GM21528 (cell line): ENCODE results near the gene ABCA2.
"Not testable (repeated sequence)": the region's sequence is repeated elsewhere in the genome, so short reads cannot be mapped to it uniquely, and the experiment has no call there.

Source experiments
- ATAC-seq: cut with Tn5 transposase; IDR thresholded peaks from one replicate; pipeline ENCODE4 v1.9.1; 2021; ENCODE audit warnings: mild to moderate bottlenecking, moderate library complexity; ENCODE audit not compliant: unreplicated experiment, low FRiP score

The ABCA2 gene

DNA sequence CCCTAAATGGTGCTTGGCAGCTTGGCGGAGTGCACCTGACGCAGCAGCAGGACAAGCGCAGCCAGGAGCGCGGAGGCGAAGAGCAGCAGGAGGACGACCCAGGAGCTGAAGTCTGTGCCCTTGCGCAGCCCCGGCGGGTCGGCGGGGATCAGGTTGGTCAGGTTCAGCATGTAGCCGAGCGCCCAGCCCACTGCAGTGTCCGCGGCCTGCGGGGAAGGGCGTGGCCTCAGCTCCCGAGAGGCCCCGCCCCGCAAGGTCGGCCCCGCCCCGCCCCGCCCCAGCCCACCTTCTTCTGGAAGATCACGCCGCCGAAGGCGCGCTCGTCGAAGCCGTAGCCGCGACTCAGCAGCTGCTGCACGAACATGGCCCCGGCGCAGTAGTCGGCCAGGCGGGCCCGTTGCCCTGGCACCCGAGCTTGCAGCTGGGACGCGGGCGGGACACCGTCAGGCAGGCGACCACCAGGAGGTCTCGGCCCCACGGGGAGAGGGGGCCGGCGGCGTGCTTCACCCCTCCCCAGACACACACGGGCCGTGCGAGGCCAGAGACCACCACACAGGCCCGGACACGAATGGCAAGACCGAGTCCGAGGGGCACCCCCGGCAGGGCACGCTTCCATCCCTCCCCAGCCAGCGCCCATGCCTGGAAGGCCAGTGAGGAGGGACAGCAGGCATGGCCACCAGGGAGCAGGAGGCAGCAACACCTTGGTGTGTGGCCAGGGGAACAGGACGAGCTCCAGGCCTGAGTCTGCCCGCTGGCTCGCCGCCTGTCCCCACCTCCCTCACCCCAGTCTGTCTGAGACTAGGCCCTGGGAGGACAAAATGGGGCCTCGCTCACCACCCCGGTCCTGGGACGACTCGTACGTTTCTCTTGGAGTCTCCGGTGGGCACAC lies 20.9 kb upstream of the ABCA2 start:
- ATAC-seq: no peak

DNA sequence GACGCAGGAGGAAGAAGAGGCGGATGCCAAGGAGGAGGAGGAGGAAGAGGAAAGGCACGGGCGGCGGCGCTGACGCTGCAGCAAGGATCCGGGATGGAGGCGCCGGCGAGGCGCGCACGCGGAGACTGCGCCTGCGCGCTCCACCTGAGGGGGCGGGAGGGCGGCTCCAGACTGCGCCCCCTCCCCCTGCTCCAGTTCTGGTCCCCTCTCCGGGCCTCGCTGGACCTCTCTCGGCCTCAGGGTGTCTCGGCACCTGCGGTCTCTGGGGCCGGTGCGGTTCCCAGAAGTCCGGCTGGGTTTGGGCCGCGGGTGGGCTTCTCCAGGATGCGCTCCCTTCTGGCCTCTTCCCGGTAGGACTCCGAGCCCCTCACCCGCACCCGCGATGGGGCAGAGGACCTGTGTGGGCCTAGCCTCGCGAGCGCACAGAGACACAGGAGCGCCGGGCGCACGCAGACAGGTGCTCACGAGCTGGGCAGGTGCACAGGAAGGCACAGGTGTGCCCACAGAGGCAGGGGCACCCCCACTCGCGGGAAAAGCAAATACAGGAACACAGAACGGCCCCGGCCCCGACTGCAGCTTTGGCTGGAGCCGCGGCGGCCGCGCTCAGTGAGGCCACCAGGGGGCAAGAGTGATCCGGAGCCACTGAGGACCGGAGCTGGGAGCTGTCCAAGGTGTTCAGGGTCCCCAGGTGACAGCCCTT lies 18.2 kb upstream of the ABCA2 start, which contains the start of gene NPDC1:
Gene NPDC1 (minus strand): TSS at position 90 of the 700 bp plus-strand sequence. CDS start 188 bp downstream, outside the sequence.
- no peak for ATAC-seq

DNA sequence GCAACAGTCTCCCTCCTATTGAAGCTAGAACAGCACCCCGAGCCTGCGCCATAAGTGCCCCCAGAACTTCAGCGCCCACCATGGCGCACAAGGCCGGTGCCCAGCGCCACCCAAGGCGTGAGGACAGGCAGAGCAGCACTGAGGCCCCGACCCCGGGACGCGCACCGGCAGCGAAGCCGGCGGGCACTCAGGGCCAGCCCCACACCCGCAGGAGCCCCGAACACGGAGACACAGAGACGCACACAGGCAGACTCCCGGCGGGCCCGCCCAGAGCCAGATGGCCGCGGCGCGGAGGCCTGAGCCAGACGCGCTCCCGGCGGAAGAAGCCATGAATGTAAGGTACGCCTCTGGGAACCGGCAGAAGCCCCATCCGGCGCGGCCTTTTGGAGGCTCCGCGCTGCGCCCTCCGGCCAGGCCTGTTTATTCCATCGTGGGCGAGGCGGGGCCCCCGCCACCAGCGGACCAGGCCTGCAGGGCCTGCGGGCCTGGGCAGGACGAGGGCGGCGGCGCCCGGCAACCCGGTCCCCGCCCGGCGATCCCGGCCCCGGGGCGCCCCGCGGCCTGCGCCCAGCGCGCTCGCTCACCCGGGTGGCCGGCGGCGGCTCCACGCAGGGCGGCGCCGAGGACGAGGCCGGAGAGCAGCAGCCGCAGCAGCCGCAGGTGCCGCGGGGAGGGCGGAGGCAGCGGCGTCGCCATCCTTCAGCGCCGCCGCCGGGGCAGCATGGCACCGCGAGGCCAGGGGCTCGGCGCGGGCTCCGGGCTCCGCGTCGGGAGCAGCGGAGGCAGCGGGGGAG lies 17.5 kb upstream of the ABCA2 start:
- no peak for ATAC-seq

DNA sequence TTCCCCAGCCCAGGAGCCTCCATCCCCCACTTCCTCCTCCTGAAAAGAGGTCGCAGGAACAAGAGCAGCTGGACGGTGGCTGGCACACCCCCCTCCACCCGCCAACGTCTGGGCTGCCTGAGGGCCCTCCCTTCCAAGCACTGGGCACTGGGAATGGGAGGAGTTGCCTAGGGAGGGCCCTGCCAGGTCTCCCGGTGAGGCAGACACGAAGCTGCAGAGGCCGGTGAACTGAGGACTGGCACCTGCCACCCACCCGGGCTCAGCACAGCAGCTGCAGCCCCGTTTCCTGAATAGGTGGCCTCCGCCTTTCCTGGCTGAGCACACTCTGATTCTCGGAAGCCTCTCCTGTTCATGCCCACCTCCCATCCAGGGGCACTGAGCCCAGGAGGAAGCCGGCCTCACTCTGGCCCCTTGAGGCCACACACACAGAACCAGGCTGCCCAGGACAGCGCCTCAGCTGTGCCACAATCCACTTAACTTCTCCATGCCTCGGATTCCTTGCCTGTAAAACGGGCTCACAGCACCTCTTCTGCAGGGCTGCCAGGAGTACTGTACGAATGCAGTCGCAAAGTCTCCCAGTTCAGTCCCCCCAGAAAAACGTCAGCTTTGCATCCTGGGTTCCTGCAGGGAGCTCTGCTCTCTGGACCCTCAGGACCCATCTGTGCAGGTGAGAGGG lies 16.6 kb upstream of the ABCA2 start:
- no peak for ATAC-seq

DNA sequence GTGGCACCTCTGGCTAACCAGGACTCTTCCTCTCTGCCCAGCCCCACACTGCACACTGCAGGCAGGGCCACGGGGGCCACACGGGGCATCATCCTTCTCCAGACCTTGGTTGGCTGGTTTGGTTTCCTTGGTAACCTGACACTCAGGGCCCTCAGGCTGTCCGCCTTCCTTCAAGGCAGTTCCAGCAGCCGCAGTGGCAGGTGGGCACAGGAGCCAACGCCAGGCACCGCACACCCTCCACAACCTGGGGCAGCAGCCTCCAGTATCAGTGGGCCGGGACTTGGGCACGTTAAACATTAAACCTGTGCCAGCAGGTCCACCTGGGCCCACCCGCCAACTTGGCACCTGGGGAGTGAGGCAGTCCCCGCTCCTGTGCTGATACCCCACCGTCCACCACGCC lies 16.0 kb upstream of the ABCA2 start:
- no peak for ATAC-seq

DNA sequence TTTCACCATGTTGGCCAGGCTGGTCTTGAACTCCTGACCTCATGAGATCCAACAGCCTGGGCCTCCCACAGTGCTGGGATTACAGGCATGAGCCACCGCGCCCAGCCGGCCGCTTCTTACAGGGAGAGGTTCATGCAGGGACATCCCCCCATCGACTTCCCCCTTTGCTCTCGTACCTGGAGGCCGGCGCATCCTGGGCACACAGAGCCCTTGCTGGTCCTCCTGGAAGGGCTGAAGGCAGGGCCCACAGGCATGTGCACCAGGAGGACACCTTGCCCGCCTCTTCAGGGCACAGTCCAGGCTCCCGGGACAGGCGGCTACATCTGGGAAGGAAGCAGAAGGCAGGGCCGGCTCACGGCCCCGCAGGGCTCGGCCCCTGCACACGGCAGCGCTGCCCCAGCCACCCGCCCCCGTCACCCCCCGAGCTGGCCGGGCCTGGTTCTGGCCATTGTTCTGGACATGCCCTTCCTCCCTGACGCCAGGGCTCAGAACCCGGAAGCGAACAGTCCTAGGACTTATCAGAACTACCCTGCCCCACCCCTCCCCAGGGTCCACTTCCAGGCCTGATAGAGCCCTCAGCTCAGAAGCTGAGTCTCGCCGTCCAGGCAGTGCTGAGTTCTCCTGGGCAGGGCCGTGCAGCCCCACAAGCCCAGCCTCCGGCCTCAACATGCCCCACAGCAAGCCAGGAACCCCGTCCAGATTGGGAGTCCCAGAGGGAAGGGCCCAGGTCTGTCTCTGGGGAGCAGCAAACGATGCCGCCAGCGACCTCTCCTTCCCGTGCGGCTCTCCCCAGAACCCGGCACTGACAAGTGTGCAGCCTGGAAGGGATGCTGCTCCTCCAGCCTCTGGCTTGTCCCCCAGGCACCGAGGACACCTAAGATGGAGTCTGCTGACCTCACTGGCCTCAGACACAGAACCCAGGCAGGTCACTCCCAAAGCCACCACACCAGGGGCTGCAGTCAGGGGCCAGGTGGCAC lies 15.0 kb upstream of the ABCA2 start:
- no peak for ATAC-seq

DNA sequence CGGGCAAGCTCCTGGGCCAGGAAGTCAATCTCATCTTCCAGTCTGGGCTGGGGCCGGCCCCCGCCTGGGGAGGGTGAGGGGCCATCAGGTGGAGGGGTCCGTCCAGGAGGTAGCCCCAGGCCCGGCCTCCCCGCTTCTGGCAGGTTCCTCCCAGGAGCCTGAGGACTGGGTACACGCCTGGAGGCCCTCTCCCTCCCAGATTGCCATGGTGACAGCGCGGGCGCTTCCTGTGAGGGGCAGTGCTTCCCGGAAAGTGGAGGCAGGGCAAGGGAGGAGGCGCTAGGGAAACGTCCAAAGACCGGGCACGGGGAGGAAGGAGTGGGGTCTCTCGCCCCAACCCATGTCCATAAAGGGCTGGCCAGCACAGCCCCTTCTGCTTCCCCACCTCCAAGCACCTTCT lies 13.1 kb upstream of the ABCA2 start:
- ATAC-seq: no peak

DNA sequence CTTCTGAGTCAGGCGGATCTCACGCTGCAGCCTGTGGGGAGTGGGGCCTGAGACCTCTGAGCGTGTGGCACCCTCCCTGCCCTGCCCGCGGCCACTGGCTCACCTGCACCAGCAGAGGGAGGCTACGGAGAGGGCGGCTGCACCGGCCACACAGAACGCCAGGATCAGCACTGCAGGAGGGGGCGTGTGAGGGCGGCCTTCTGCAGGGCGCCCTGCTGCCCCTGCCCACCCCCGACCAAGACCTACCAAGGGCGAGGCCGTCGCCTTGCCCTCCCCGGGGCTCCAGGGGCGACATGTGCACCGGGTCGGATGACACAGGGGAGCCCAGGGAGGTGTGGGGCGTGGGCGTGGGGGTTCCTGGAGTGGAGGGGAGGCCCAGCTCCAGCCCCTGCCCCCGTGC lies 12.5 kb upstream of the ABCA2 start:
- no peak for ATAC-seq

DNA sequence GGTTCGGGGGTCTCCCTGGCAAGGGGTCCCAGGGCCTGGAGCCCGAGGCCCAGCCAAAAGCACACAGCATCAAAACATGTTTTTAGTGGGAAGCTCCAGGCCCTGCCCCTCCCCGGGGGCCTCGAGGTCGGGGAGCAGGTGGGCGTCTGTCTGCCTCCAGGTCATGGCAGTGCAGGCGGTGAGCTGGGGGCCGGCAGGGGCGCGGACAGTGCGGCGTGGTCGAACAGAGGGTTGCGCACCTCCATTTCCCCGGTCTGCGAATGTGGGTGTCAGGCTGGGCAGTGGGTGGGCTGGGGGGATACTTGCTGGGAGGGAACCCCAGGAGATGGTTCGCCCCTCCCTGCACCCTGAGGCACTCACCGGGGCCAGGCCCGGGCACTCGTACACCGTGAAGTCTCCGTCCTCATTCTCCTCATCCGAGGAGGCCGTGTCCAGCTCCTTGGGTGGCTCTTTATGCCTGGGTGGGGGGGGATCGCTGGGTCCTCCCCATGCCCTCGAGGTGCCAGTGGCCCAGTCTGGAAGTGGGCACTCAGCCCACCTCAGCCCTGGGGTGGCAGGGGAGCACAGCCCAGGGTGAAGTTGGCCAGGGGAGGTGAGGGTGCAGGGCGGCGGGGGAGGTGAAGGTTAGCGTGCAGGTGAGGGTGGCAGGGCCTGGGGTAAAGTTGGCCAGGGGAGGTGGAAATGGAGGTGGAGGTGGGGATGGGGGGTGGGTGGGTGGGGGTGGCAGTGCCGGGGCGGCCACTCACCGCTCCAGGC lies 11.8 kb upstream of the ABCA2 start:
- no peak for ATAC-seq

DNA sequence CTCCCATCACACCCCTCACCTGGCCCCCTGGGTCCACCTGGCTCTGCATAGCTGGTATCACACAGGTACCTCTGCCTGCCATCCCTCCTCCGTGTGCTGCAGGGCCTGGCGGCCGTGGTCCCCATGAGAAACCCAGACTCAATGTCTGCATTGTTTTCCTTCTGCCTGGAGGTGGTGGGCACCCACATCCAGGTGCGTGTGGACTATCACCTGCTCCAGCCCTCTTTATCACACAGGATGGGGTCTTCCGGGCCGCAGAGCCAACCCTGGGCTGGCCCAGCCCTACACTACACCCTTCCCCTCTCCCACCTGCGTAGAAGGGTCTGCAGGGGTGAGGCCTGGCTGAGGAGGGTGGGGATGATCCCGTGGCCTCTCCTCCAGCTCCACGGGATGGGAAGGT lies 10.9 kb upstream of the ABCA2 start:
- no peak for ATAC-seq

DNA sequence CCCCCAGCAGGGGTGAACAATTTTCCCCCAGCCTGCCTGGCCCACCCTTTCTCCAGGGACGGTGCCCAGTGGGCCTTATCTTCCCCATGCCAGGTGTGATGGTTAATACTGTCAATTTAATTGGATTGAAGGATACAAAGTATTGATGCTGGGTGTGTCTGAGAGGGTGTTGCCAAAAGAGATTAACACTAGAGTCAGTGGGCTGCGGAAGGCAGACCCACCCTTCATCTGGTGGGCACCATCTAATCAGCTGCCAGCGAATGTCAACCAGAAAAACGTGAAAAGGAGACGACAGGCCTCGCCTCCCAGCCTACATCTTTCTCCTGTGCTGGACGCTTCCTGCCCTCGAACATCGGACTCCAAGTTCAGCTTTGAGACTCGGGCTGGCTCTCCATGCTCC lies 9.4 kb upstream of the ABCA2 start:
- ATAC-seq: no peak

DNA sequence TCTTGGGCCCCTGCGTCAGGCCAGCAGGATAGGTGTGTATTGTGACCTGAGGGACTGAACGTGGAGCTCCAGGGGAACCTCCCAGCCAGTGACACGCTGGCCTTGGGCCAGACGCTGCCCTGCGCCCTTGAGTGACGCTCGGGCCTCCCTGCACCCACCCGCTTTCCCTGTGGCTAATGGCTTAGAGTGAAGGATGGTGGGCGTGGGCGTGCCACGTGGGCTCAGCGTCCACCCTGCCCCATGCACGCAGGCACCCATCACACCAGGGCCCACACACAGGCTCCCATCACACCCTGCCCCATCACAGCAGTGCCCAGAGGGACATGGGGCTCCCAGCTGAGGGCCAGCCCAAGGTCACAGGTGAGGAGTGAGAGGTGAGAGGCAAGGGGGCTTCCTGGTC lies 9.0 kb upstream of the ABCA2 start:
- no peak for ATAC-seq

DNA sequence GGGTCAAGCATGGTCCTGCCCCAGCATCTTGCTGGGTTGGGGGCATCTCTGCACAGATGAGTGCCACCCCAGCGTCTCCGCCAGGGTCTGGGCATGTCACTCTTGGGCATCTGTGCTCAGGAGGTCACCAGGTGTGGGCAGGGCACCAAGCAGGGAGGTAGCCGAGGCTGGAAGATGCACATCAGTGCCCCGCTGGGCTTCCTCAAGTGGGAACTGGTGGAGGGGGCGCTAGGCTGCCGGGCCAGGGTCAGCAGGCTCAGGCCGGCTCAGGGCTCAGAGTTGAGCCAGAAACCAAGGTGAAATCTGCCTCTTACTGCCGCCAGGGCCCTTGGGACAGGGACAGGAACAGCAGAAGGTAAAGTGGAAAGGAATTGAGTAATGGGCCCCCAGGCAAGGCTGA lies 7.9 kb upstream of the ABCA2 start:
- no peak for ATAC-seq

DNA sequence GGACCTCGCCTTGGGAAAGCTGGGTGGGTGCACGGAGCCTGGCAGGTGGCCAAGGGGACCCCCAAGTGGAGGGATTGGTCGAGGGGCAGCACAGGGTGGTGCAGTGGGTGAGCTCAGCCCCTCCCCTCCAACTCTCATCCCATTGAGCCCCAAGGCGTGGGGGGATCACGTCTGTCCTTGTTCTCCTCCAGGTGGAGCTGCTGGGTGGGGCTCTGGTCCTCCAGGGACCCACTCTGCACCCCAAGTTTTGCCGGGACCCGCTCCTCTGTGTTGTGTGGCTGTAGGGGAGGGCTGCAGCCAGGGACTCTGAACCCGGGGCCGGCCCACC lies 7.4 kb upstream of the ABCA2 start:
- ATAC-seq: no peak

DNA sequence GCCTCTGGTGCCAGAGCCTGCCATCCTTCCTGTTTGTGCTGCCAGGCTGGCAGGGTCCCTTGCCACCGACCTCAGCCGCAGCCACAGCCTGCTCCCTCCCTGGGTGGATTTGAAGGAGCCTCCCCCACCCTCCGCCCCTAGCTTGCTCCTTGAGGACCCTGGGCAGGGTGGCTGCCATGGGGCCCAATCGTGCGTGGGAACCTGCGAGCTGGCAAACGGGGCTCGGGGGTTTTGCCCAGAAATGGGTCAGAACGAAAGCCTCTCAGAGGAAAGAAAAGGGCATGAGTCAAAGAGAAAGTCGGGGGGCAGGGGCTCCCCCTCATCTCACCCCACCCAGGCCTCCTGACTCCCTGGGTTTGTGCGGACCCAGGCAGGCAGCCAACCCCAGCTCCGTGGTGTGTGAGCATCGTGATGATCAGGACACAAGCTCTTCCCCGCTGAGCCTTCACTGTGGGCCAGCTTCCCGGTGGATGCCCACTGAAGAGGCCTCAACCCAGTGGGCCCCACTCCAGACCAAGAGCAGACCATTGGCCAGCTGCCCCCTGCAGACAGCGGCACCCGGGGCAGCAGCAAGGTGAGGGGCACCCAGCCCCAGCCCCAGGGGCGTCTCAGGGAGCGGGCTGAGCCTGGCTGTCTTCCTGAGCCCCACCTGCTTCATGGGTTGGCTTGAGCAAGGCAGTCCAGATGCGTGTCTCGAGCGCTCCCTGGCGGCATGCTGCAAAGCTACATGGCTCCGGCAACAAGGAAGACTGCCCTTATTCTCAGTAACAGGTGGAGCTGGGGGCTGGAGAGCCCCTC lies 6.9 kb upstream of the ABCA2 start:
- peak; percentile 54 for ATAC-seq

DNA sequence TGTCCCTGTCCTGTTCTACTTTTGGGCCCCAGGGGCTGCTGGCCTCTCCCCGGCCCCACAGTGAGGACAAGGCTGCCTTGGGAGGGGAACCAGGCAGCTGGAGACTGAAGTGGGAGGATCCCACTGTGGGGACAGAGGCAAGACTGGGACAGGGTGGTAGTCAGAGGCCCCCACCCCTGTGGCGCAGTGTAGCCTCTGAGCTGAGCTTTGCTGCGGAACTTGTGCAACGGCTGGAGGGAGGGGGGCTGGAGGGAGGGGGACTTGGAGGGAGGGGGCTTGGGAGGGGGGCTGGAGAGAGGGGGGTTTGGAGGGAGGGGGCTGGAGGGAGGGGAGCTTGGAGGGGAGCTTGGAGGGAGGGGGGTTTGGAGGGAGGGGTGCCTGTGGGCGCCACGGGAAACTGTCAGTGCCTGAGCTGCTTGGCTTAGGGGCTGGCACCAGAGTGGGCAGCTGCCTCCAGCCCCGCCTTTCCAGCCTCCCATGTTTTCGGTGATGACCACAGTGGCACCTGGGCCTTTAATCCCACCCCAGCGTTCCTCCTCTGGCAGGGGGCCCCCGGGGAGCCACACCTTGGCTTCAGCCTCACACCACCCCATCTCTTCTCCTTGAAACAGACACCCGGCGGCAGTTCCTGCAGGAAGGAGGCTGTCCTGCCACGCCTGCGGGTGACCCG lies 6.1 kb upstream of the ABCA2 start:
- ATAC-seq: no peak

DNA sequence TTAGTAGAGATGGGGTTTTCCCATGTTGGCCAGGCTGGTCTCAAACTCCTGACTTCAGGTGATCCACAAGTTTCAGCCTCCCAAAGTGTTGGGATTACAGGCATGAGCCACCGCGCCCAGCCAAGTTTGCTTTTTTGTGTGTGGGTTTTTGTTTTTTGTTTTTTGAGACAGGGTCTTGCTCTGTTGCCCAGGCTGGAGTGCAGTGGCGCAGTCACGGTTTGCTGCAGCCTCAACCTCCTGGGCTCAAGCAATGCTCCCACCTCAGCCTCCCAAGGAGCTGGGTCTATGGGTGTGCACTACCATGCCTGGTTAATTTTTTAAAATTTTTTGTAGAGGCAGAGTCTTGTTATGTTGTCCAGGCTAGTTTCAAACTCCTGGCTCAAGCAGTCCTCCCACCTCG lies 5.4 kb upstream of the ABCA2 start:
- ATAC-seq: not testable (repeated sequence)
